IMR-90 (cell line): ENCODE results near the gene USF1. TPM values are rescaled to one million over a fixed set of nuclear protein-coding genes. Genes with fewer than 3 reads are reported as not detected.

ENCODE experiments used
- ATAC-seq: fragments of 200-7000 bp; cut with Tn5 transposase; 2 replicates; pipeline ENCODE4 v1.9.1; 2020; ENCODE audit warnings: low read depth, mild to moderate bottlenecking, moderate library complexity
- BruUV-seq: library from RNA; stranded (reverse); fragments of 400-500 nt; replicated peaks from 2 replicates; lab custom pipeline; 2021; lab: Mats Ljungman, UMichigan
- CTCF ChIA-PET: fragments of 300-600 bp; formaldehyde crosslinking; extraction: SDS; loops from one replicate; lab custom pipeline; 2021; ENCODE audit warnings: antibody characterized with exemption; lab: Yijun Ruan, JAX
- POLR2A ChIA-PET: fragments of 300-600 bp; sonication (Branson Sonifier 250); formaldehyde crosslinking; loops from one replicate; lab custom pipeline; 2022; ENCODE audit warnings: antibody characterized with exemption; ENCODE audit not compliant: unreplicated experiment; lab: Charles Lee
- DNase-seq: peaks from one replicate; pipeline ENCODE4 v3.0.0; 2013
- H2AFZ ChIP-seq: replicated peaks from 2 replicates; pipeline ENCODE3; 2013; ENCODE audit warnings: low read length, mild to moderate bottlenecking; ENCODE audit not compliant: poor library complexity
- H2AK5ac ChIP-seq: 2 replicates; pipeline ENCODE4 v1.6.1; 2013; ENCODE audit warnings: low read depth, low read length, inconsistent platforms
- H2AK9ac ChIP-seq: replicated peaks from 2 replicates; pipeline ENCODE3; 2013; ENCODE audit warnings: mild to moderate bottlenecking, low read depth, low read length, moderate library complexity; ENCODE audit not compliant: poor library complexity
- H2BK120ac ChIP-seq: 2 replicates; pipeline ENCODE4 v1.6.1; 2013; ENCODE audit warnings: low read depth, low read length, inconsistent platforms
- H2BK15ac ChIP-seq: 3 replicates; pipeline ENCODE4 v1.6.1; 2013; ENCODE audit warnings: low read depth, low read length, inconsistent platforms
- H2BK20ac ChIP-seq: 2 replicates; pipeline ENCODE4 v1.6.1; 2013; ENCODE audit warnings: low read depth, mild to moderate bottlenecking, inconsistent platforms, low read length, moderate library complexity
- H2BK5ac ChIP-seq: 2 replicates; pipeline ENCODE4 v1.6.1; 2013; ENCODE audit warnings: mild to moderate bottlenecking, low read depth, low read length, inconsistent platforms; ENCODE audit not compliant: poor library complexity, severe bottlenecking
- H3K14ac ChIP-seq: replicated peaks from 2 replicates; pipeline ENCODE4 v1.6.1; 2013; ENCODE audit warnings: low read depth, low read length, inconsistent platforms
- H3K18ac ChIP-seq: 2 replicates; pipeline ENCODE4 v1.6.1; 2013; ENCODE audit warnings: low read depth, low read length, control low read depth
- H3K23ac ChIP-seq: 2 replicates; pipeline ENCODE4 v1.6.1; 2013; ENCODE audit warnings: low read depth, low read length, inconsistent platforms
- H3K27ac ChIP-seq: 2 replicates; pipeline ENCODE4 v1.5.1; 2013; ENCODE audit warnings: mild to moderate bottlenecking, control low read depth, low read length; ENCODE audit not compliant: insufficient read depth
- H3K27me3 ChIP-seq: 2 replicates; pipeline ENCODE4 v1.6.1; 2013; ENCODE audit warnings: low read length; ENCODE audit not compliant: control insufficient read depth, insufficient read depth
- H3K36me3 ChIP-seq: 2 replicates; pipeline ENCODE4 v1.6.1; 2013; ENCODE audit warnings: low read length, mixed read lengths; ENCODE audit not compliant: control insufficient read depth, insufficient read depth
- H3K4ac ChIP-seq: 2 replicates; pipeline ENCODE4 v1.6.1; 2013; ENCODE audit warnings: low read depth, low read length, inconsistent platforms
- H3K4me1 ChIP-seq: 2 replicates; pipeline ENCODE4 v1.6.1; 2013; ENCODE audit warnings: low read length, mixed read lengths; ENCODE audit not compliant: control insufficient read depth, insufficient read depth
- H3K4me2 ChIP-seq: 2 replicates; pipeline ENCODE4 v1.6.1; 2013; ENCODE audit warnings: low read depth, mild to moderate bottlenecking, control low read depth, low read length, moderate library complexity
- H3K4me3 ChIP-seq: 2 replicates; pipeline ENCODE4 v1.5.1; 2013; ENCODE audit warnings: low read depth, mild to moderate bottlenecking, control low read depth, low read length, moderate library complexity; ENCODE audit not compliant: insufficient read depth
- H3K56ac ChIP-seq: 2 replicates; pipeline ENCODE4 v1.6.1; 2013; ENCODE audit warnings: low read length, inconsistent platforms; ENCODE audit not compliant: insufficient read depth; ENCODE audit errors: extremely low read depth
- H3K79me1 ChIP-seq, 2 experiments: 2 replicates each; pipeline ENCODE4 v1.6.1; 2013; ENCODE audit warnings: low read length in 2 of 2, inconsistent platforms in 1 of 2, low read depth in 1 of 2
- H3K9ac ChIP-seq: 2 replicates; pipeline ENCODE4 v1.6.1; 2013; ENCODE audit warnings: low read depth, low read length, control low read depth
- H3K9me1 ChIP-seq: 2 replicates; pipeline ENCODE4 v1.6.1; 2013; ENCODE audit warnings: low read length, inconsistent platforms; ENCODE audit not compliant: insufficient read depth
- H3K9me3 ChIP-seq: 2 replicates; pipeline ENCODE4 v1.6.1; 2013; ENCODE audit warnings: low read length; ENCODE audit not compliant: control insufficient read depth, insufficient read depth
- H4K20me1 ChIP-seq: 2 replicates; pipeline ENCODE4 v1.6.1; 2013; ENCODE audit warnings: low read length, inconsistent platforms; ENCODE audit not compliant: insufficient read depth
- H4K5ac ChIP-seq: 2 replicates; pipeline ENCODE4 v1.6.1; 2013; ENCODE audit warnings: mild to moderate bottlenecking, low read depth, low read length, control low read depth
- H4K8ac ChIP-seq, 2 experiments: 2 replicates each; pipeline ENCODE4 v1.6.1; 2013; ENCODE audit warnings: low read depth in 2 of 2, low read length in 2 of 2, control low read depth in 1 of 2, inconsistent platforms in 1 of 2
- H4K91ac ChIP-seq: 2 replicates; pipeline ENCODE4 v1.6.1; 2013; ENCODE audit warnings: low read depth, low read length, inconsistent platforms; ENCODE audit not compliant: insufficient read depth
- BHLHE40 ChIP-seq: fragments of 150-350 bp; IDR thresholded peaks from 2 replicates; pipeline ENCODE4 v1.6.1; 2016; ENCODE audit warnings: mild to moderate bottlenecking, low read depth, low read length
- CEBPB ChIP-seq: IDR thresholded peaks from 2 replicates; pipeline ENCODE4 v1.6.1; 2012; ENCODE audit warnings: low read depth, low read length, improper control_type of control experiment
- CHD1 ChIP-seq: IDR thresholded peaks from 2 replicates; pipeline ENCODE4 v1.6.1; 2012; ENCODE audit warnings: low read depth, low read length, improper control_type of control experiment
- CTCF ChIP-seq: conservative IDR thresholded peaks from 2 replicates; pipeline ENCODE4 v1.5.1; 2012; ENCODE audit warnings: mild to moderate bottlenecking, low read depth, low read length, improper control_type of control experiment
- MAFK ChIP-seq: IDR thresholded peaks from 2 replicates; pipeline ENCODE4 v1.6.1; 2012; ENCODE audit warnings: low read depth, low read length, improper control_type of control experiment
- MAZ ChIP-seq: IDR thresholded peaks from 2 replicates; pipeline ENCODE4 v1.6.1; 2012; ENCODE audit warnings: low read depth, mild to moderate bottlenecking, low read length, improper control_type of control experiment, moderate library complexity, borderline replicate concordance
- MXI1 ChIP-seq: IDR thresholded peaks from 2 replicates; pipeline ENCODE4 v1.6.1; 2012; ENCODE audit warnings: low read depth, mild to moderate bottlenecking, low read length, moderate library complexity, borderline replicate concordance
- NFE2L2 ChIP-seq: fragments of 150-350 bp; IDR thresholded peaks from 2 replicates; pipeline ENCODE4 v1.6.1; 2016; ENCODE audit warnings: low read depth, mild to moderate bottlenecking, low read length
- POLR2A ChIP-seq: IDR thresholded peaks from 2 replicates; pipeline ENCODE4 v1.6.1; 2012; ENCODE audit warnings: mild to moderate bottlenecking, low read depth, low read length
- RAD21 ChIP-seq: IDR thresholded peaks from 2 replicates; pipeline ENCODE4 v1.6.1; 2012; ENCODE audit warnings: low read length, improper control_type of control experiment
- RCOR1 ChIP-seq: IDR thresholded peaks from 2 replicates; pipeline ENCODE4 v1.6.1; 2012; ENCODE audit warnings: mild to moderate bottlenecking, low read length, improper control_type of control experiment; ENCODE audit not compliant: insufficient replicate concordance
- RFX5 ChIP-seq: IDR thresholded peaks from 2 replicates; pipeline ENCODE4 v1.8.0; 2012; ENCODE audit warnings: low read depth, mild to moderate bottlenecking, low read length, moderate library complexity
- SMC3 ChIP-seq: fragments of 150-350 bp; IDR thresholded peaks from 2 replicates; pipeline ENCODE4 v1.6.1; 2016; ENCODE audit warnings: low read depth, mild to moderate bottlenecking, antibody characterized with exemption, low read length, moderate library complexity
- USF2 ChIP-seq: fragments of 150-350 bp; IDR thresholded peaks from 2 replicates; pipeline ENCODE4 v1.6.1; 2017; ENCODE audit warnings: mild to moderate bottlenecking, antibody characterized with exemption, low read length, low read depth
- WGBS, 2 experiments: methylation state at CpG; one replicate each; pipeline versions ENCODE4 v1.1.5 to v1.1.7; 2013; ENCODE audit warnings: missing lambda C conversion rate in 2 of 2; ENCODE audit not compliant: insufficient read length in 1 of 2; ENCODE audit errors: extremely low coverage in 2 of 2; 5-methylcytosine and 5-hydroxymethylcytosine counted together
- dilution Hi-C: fragments of 300-500 bp; cut with HindIII; formaldehyde crosslinking; loops from one replicate; pipeline ENCODE4 v1.14.3; 2018; ENCODE audit warnings: low sequenced_read_pairs; ENCODE audit not compliant: unreplicated experiment
- in situ Hi-C: fragments of 300-500 bp; cut with MboI; formaldehyde crosslinking; loops from 3 replicates; pipeline ENCODE4 v1.14.3; 2019; ENCODE audit warnings: low sequenced_read_pairs, inconsistent platforms, mixed read lengths
- intact Hi-C: fragments of 100-400 bp; cut with micrococcal nuclease; formaldehyde crosslinking; loops from 2 replicates; pipeline ENCODE4 v1.10.0; 2022
- polyA plus RNA-seq, 3 experiments: library from polyadenylated mRNA; depleted of rRNA; stranded (reverse); fragments of >200 nt; gene quantifications; 2 replicates each; pipeline ENCODE4 v1.2.3, GENCODE V29; 2012; ENCODE audit warnings: low replicate concordance in 1 of 3
- total RNA-seq: library from RNA; depleted of rRNA; stranded (reverse); fragments of >200 nt; gene quantifications from 2 replicates; pipeline ENCODE4 v1.2.3, GENCODE V29; 2012

The USF1 gene
- total and polyA plus RNA-seq, 2 of the 4 experiments (the other 2 are of a cell fraction), result 37.1 to 78.9 TPM

GRCh38 chr1:161089938-161090337 lies 44.2 kb upstream of the USF1 start:
- Histone ChIP-seq H3K56ac (no peak overlapping the region), H3K36me3 (no peaks in the 10 kb centered on the region), H3K18ac (no peak overlapping the region), H3K4me1 (peaks cover 14% of the 10 kb centered on the region), H2AK5ac (no peak overlapping the region), H3K23ac (no peak overlapping the region), H3K14ac (no peak overlapping the region), H3K4me2 (no peak overlapping the region), H4K5ac (no peak overlapping the region), H3K9ac (no peak overlapping the region), H2AFZ (no peak overlapping the region), H3K27me3 (no peaks in the 10 kb centered on the region), H2AK9ac (no peak overlapping the region), H4K91ac (no peak overlapping the region), H3K9me3 (no peaks in the 10 kb centered on the region), H2BK15ac (no peak overlapping the region), H4K20me1 (no peaks in the 10 kb centered on the region), H3K9me1 (peaks cover 16% of the 10 kb centered on the region), H2BK20ac (no peak overlapping the region), H3K79me1 (no peaks in the 10 kb centered on the region), H4K8ac (no peak overlapping the region), H3K4ac (no peak overlapping the region), H3K27ac (no peak overlapping the region), H3K4me3 (no peak overlapping the region), H2BK5ac (no peak overlapping the region), H2BK120ac (no peak overlapping the region)
- CTCF ChIA-PET, result no interaction called here
- intact Hi-C loops (no loop called here), in situ Hi-C loops (no loop called here), dilution Hi-C loops (no loop called here)
- no peak for DNase-seq
- 71% methylated on average over 1 of the region's 5 CpGs; no CpG with 5 or more reads in 1 of the 2 experiments for WGBS, 2 experiments
- no peak for ATAC-seq
- POLR2A ChIA-PET, result no interaction called here
- no TSS peak for BruUV-seq
- TF ChIP-seq SMC3 (no peak), MXI1 (no peak), MAFK (no peak), BHLHE40 (no peak), NFE2L2 (no peak), RAD21 (no peak), CTCF (no peak), USF2 (no peak), MAZ (no peak), POLR2A (no peak), RFX5 (no peak), CEBPB (no peak), CHD1 (no peak), RCOR1 (no peak)
